ENCODE results near the gene DNPH1.

GRCh38 chr6:43246301-43247113 lies 17.2 kb upstream of the DNPH1 start:
- no peak for TF ChIP-seq POLR2A (IDR thresholded peaks at IDR 0.05)
- TF ChIP-seq, protein P1, sequence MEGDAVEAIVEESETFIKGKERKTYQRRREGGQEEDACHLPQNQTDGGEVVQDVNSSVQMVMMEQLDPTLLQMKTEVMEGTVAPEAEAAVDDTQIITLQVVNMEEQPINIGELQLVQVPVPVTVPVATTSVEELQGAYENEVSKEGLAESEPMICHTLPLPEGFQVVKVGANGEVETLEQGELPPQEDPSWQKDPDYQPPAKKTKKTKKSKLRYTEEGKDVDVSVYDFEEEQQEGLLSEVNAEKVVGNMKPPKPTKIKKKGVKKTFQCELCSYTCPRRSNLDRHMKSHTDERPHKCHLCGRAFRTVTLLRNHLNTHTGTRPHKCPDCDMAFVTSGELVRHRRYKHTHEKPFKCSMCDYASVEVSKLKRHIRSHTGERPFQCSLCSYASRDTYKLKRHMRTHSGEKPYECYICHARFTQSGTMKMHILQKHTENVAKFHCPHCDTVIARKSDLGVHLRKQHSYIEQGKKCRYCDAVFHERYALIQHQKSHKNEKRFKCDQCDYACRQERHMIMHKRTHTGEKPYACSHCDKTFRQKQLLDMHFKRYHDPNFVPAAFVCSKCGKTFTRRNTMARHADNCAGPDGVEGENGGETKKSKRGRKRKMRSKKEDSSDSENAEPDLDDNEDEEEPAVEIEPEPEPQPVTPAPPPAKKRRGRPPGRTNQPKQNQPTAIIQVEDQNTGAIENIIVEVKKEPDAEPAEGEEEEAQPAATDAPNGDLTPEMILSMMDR (IDR thresholded peaks at IDR 0.05) = no peak
